PFSK-1 (cell line): ENCODE data around the gene CRCP.

Experiments
- FOXP2 ChIP-seq: optimal IDR thresholded peaks from 2 replicates; pipeline ENCODE3; 2011; ENCODE audit warnings: borderline replicate concordance, control low read depth, inconsistent platforms; ENCODE audit not compliant: insufficient read depth; ENCODE audit errors: extremely low read length, extremely low read depth
- TAF1 ChIP-seq: IDR thresholded peaks from 2 replicates; pipeline ENCODE4 v1.6.1; 2012; ENCODE audit warnings: low read length, control low read depth, borderline replicate concordance; ENCODE audit not compliant: insufficient read depth

DNA sequence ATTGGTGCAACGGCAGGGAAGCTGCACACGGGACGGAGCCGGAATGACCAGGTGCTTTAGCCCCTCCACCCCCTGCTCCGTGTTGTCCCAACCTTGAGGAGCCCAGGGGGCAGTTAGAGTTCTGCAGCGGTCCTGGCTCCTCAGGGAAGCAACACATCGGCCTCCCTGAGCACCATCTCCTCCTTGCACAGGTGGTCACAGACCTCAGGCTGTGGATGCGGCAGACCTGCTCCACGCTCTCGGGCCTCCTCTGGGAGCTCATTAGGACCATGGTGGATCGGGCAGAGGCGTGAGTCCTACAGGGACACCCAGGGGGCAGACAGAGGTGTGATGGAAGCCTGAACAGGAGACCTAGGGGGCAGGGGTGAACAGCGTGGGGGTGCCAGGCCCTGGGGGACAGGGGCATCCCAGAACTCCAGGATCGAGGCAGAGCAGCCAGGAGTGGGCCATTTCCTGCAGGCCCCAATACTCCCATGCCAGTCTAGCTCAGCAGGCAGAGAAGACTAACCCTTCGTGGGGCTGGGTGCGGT is 31.7 kb upstream of the CRCP start:
- no peak for TF ChIP-seq TAF1
- no peak for TF ChIP-seq FOXP2
